H1 (cell line): ENCODE results near the gene GRM4. TPM values are rescaled to one million over a fixed set of nuclear protein-coding genes. Genes with fewer than 3 reads are reported as not detected.

Source experiments
- CTCF ChIA-PET: fragments of 300-600 bp; sonication (Branson Sonifier 250); formaldehyde crosslinking; loops from one replicate; lab custom pipeline; 2021; ENCODE audit not compliant: partially characterized antibody; lab: Charles Lee
- POLR2A ChIA-PET: fragments of 300-600 bp; sonication (Branson Sonifier 250); formaldehyde crosslinking; loops from one replicate; lab custom pipeline; 2021; ENCODE audit warnings: inconsistent platforms; ENCODE audit not compliant: partially characterized antibody; lab: Charles Lee
- DNase-seq, 2 experiments: peaks; one replicate each; pipeline versions ENCODE4 v3.0.0 to v3.0.0-alpha.2; 2010 to 2022; ENCODE audit warnings: low spot score in 2 of 2, low read depth in 1 of 2, mixed read lengths in 1 of 2
- FAIRE-seq: peaks from 2 replicates; lab custom pipeline; 2011; peaks lifted over from hg19 to GRCh38; lab: Jason Lieb, UNC
- H2AFZ ChIP-seq: 2 replicates; pipeline ENCODE4 v1.8.1; 2012; ENCODE audit warnings: low read length, inconsistent platforms
- H2AK5ac ChIP-seq: 2 replicates; pipeline ENCODE4 v1.6.1; 2013; ENCODE audit warnings: low read depth, low read length
- H2BK120ac ChIP-seq: replicated peaks from 2 replicates; pipeline ENCODE3; 2013; ENCODE audit warnings: low read depth, low read length, inconsistent platforms
- H2BK12ac ChIP-seq: 2 replicates; pipeline ENCODE4 v1.6.1; 2013; ENCODE audit warnings: low read depth, low read length
- H2BK15ac ChIP-seq: 2 replicates; pipeline ENCODE4 v1.6.1; 2013; ENCODE audit warnings: low read length
- H2BK20ac ChIP-seq: 2 replicates; pipeline ENCODE4 v1.6.1; 2013; ENCODE audit warnings: low read length
- H2BK5ac ChIP-seq: 2 replicates; pipeline ENCODE4 v1.6.1; 2013; ENCODE audit warnings: low read depth, low read length
- H3K14ac ChIP-seq: 2 replicates; pipeline ENCODE4 v1.6.1; 2013; ENCODE audit warnings: inconsistent platforms; ENCODE audit not compliant: insufficient read length
- H3K18ac ChIP-seq: 2 replicates; pipeline ENCODE4 v1.6.1; 2013; ENCODE audit warnings: low read length; ENCODE audit errors: extremely low read depth
- H3K23ac ChIP-seq: 2 replicates; pipeline ENCODE4 v1.6.1; 2013; ENCODE audit warnings: inconsistent platforms; ENCODE audit not compliant: insufficient read length
- H3K23me2 ChIP-seq: 2 replicates; pipeline ENCODE4 v1.6.1; 2013; ENCODE audit warnings: low read depth, low read length
- H3K27ac ChIP-seq: 2 replicates; pipeline ENCODE4 v1.6.1; 2011; ENCODE audit warnings: low read depth, low read length, inconsistent platforms
- H3K27me3 ChIP-seq, 4 experiments: replicated peaks in 1 of 4; 1 replicate in 1 of 4; 2 replicates in 3 of 4; pipeline versions ENCODE4 v1.6.1 to v1.8.1; 2011 to 2013; ENCODE audit warnings: low read length in 3 of 4, mild to moderate bottlenecking in 3 of 4, inconsistent platforms in 2 of 4, mixed read lengths in 2 of 4, moderate library complexity in 1 of 4; ENCODE audit not compliant: control insufficient read depth in 3 of 4, insufficient read depth in 3 of 4; ENCODE audit errors: extremely low read depth in 1 of 4
- H3K36me3 ChIP-seq, 4 experiments: 2 replicates each; pipeline versions ENCODE4 v1.6.1 to v1.8.1; 2011 to 2013; ENCODE audit warnings: mild to moderate bottlenecking in 4 of 4, low read length in 3 of 4, moderate library complexity in 2 of 4, control low read depth in 1 of 4, inconsistent platforms in 1 of 4; ENCODE audit not compliant: insufficient read depth in 4 of 4, control insufficient read depth in 2 of 4
- H3K4ac ChIP-seq: replicated peaks from 2 replicates; pipeline ENCODE3; 2013; ENCODE audit warnings: low read length, low read depth, mixed read lengths, inconsistent platforms; ENCODE audit not compliant: insufficient read length
- H3K4me1 ChIP-seq, 4 experiments: replicated peaks in 1 of 4; 1 replicate in 1 of 4; 2 replicates in 3 of 4; pipeline versions ENCODE4 v1.6.1 to v1.8.1; 2011 to 2013; ENCODE audit warnings: low read length in 3 of 4, inconsistent platforms in 2 of 4, mixed read lengths in 1 of 4; ENCODE audit not compliant: insufficient read depth in 4 of 4, control insufficient read depth in 3 of 4
- H3K4me2 ChIP-seq, 2 experiments: 2 replicates each; pipeline versions ENCODE4 v1.6.1 to v1.8.1; 2011 to 2013; ENCODE audit warnings: low read depth in 2 of 2, low read length in 2 of 2, control low read depth in 1 of 2, inconsistent platforms in 1 of 2, mild to moderate bottlenecking in 1 of 2; ENCODE audit not compliant: insufficient read depth in 1 of 2
- H3K4me3 ChIP-seq, 4 experiments: fragments of 200-600, 300-600 bp in 1 of 4; sonication (generic), shearing (Covaris generic), sonication (Bioruptor Twin) in 1 of 4; 2 replicates each; pipeline versions ENCODE4 v1.5.1 to v1.8.1; 2011 to 2016; ENCODE audit warnings: low read length in 4 of 4, low read depth in 3 of 4, control low read depth in 2 of 4, inconsistent platforms in 2 of 4, mild to moderate bottlenecking in 2 of 4, mixed read lengths in 1 of 4, moderate library complexity in 1 of 4; ENCODE audit not compliant: insufficient read depth in 2 of 4; ENCODE audit errors: extremely low read depth in 1 of 4
- H3K56ac ChIP-seq: replicated peaks from 2 replicates; pipeline ENCODE3; 2013; ENCODE audit warnings: low read depth, mild to moderate bottlenecking, mixed read lengths, low read length, inconsistent platforms; ENCODE audit not compliant: insufficient read length
- H3K79me1 ChIP-seq: 2 replicates; pipeline ENCODE4 v1.6.1; 2013; ENCODE audit warnings: low read depth, low read length, control low read depth
- H3K79me2 ChIP-seq, 2 experiments: 2 replicates each; pipeline versions ENCODE4 v1.6.1 to v1.8.1; 2012 to 2013; ENCODE audit warnings: low read length in 2 of 2, mild to moderate bottlenecking in 2 of 2, inconsistent platforms in 1 of 2; ENCODE audit not compliant: insufficient read depth in 2 of 2, control insufficient read depth in 1 of 2
- H3K9ac ChIP-seq, 4 experiments: replicated peaks in 1 of 4; 1 replicate in 1 of 4; 2 replicates in 3 of 4; pipeline versions ENCODE4 v1.6.1 to v1.8.1; 2011 to 2013; ENCODE audit warnings: low read depth in 3 of 4, low read length in 3 of 4, control low read depth in 2 of 4, mild to moderate bottlenecking in 2 of 4, moderate library complexity in 2 of 4, inconsistent platforms in 1 of 4; ENCODE audit errors: extremely low read depth in 1 of 4
- H3K9me3 ChIP-seq, 2 experiments: 2 replicates each; pipeline versions ENCODE4 v1.6.1 to v1.8.1; 2012 to 2013; ENCODE audit warnings: mild to moderate bottlenecking in 2 of 2, moderate library complexity in 2 of 2, control low read depth in 1 of 2, inconsistent platforms in 1 of 2, low read depth in 1 of 2, low read length in 1 of 2, mixed read lengths in 1 of 2; ENCODE audit not compliant: insufficient read depth in 2 of 2
- H4K20me1 ChIP-seq, 2 experiments: replicated peaks in 1 of 2; 2 replicates each; pipeline versions ENCODE3 to v1.8.1; 2011 to 2013; ENCODE audit warnings: inconsistent platforms in 2 of 2, low read length in 2 of 2, mild to moderate bottlenecking in 1 of 2; ENCODE audit not compliant: insufficient read depth in 2 of 2, control insufficient read depth in 1 of 2
- H4K5ac ChIP-seq: 2 replicates; pipeline ENCODE4 v1.6.1; 2013; ENCODE audit warnings: low read length, low read depth, mixed read lengths, inconsistent platforms; ENCODE audit not compliant: insufficient read length
- H4K8ac ChIP-seq: 2 replicates; pipeline ENCODE4 v1.8.0; 2013; ENCODE audit warnings: mild to moderate bottlenecking, moderate library complexity, low read length, inconsistent platforms; ENCODE audit not compliant: insufficient read depth; ENCODE audit errors: extremely low read depth
- H4K91ac ChIP-seq: replicated peaks from 2 replicates; pipeline ENCODE3; 2013; ENCODE audit warnings: low read length, mixed read lengths, inconsistent platforms; ENCODE audit not compliant: insufficient read length
- CHD1 ChIP-seq: IDR thresholded peaks from 2 replicates; pipeline ENCODE4 v1.6.1; 2012; ENCODE audit warnings: low read depth, low read length, improper control_type of control experiment
- CREB1 ChIP-seq: IDR thresholded peaks from 2 replicates; pipeline ENCODE4 v1.6.1; 2012; ENCODE audit warnings: inconsistent platforms
- SAP30 ChIP-seq: fragments of 300-600 bp; sonication (generic); IDR thresholded peaks from 2 replicates; pipeline ENCODE4 v1.7.1; 2012; ENCODE audit warnings: low read length, moderate library complexity, mild to moderate bottlenecking, inconsistent platforms; ENCODE audit not compliant: insufficient read depth, insufficient replicate concordance
- TAF1 ChIP-seq: IDR thresholded peaks from 2 replicates; pipeline ENCODE4 v1.6.1; 2011; ENCODE audit warnings: mild to moderate bottlenecking, low read depth, low read length
- WGBS, 2 experiments: shearing (Covaris generic) in 1 of 2; methylation state at CpG; one replicate each; pipeline versions ENCODE4 v1.1.6 to v1.1.7; 2013 to 2015; ENCODE audit warnings: low lambda C conversion rate in 2 of 2, mixed read lengths in 2 of 2, inconsistent platforms in 1 of 2, low coverage in 1 of 2, missing lambda C conversion rate in 1 of 2; ENCODE audit not compliant: insufficient replicate concordance in 2 of 2, insufficient coverage in 1 of 2, insufficient read length in 1 of 2; ENCODE audit errors: extremely low coverage in 1 of 2, missing lambda C conversion rate in 1 of 2; 5-methylcytosine and 5-hydroxymethylcytosine counted together
- polyA plus RNA-seq, 7 experiments: library from polyadenylated mRNA; depleted of rRNA in 3 of 7; stranded (reverse) in 5 of 7; unstranded in 2 of 7; fragments of >200 nt in 5 of 7; fragments of 200-250 nt in 2 of 7; gene quantifications; 1 replicate in 5 of 7; 2 replicates in 1 of 7; 4 replicates in 1 of 7; pipeline versions ENCODE4 v1.2.1 to v1.2.3, GENCODE V29; 2011 to 2013; ENCODE audit warnings: missing spikeins in 2 of 7, mixed read lengths in 2 of 7
- total RNA-seq: library from RNA; stranded (reverse); fragmentation: NEBNext Ultra II Directional; extraction: Animal tissue kit (Norgen Biotek cat#: 25700); gene quantifications from 2 replicates; pipeline ENCODE4 v1.2.1, GENCODE V29; 2021

The GRM4 gene
- total and polyA plus RNA-seq, 2 of the 8 experiments (the other 6 are each of a cell fraction or from before 2014, with no cell fraction given) = 19.6 to 21.5 TPM

DNA sequence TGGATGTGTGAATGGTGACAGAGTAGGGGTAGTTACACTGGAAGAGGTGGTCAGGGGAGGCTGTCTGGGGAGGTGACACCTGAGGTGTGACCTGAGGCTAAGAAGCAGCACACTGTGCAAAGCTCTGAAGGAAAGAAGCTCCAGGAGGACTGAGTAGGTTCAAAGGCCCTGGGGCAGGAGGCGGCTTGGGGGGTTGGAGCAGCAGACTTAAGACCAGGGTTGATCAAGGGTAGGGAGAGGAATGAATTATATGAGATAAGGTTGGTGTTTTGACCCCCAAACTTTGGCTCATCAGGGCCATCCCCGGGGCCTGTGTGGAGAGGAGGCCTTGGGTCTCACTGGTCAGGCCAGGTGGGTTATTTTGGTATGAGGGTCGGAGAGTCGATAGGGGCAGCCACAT is 166.1 kb downstream of the GRM4 start:
- Histone ChIP-seq H3K27me3 (peaks cover 5 to 14% (median 12%) of the 10 kb centered on the region in 4 experiments), H3K14ac (no peak overlapping the region), H2BK12ac (no peak overlapping the region), H2BK120ac (no peak overlapping the region), H4K8ac (no peak overlapping the region), H3K56ac (no peak overlapping the region), H3K79me1 (no peaks in the 10 kb centered on the region), H3K79me2 (no peaks in the 10 kb centered on the region), H3K23ac (no peak overlapping the region), H2BK5ac (no peak overlapping the region), H4K20me1 (peaks cover 0 to 2% of the 10 kb centered on the region in 2 experiments), H4K5ac (no peak overlapping the region), H3K18ac (no peak overlapping the region), H4K91ac (no peak overlapping the region), H2AK5ac (no peak overlapping the region), H3K9ac (no peak overlapping the region), H2AFZ (no peak overlapping the region), H2BK15ac (no peak overlapping the region), H3K9me3 (no peaks in the 10 kb centered on the region), H3K4me2 (no peak overlapping the region), H3K36me3 (no peaks in the 10 kb centered on the region), H3K23me2 (no peaks in the 10 kb centered on the region; the same call in 1 of the 2 replicates), H2BK20ac (no peak overlapping the region), H3K4me1 (peaks cover 0 to 6% (median 2%) of the 10 kb centered on the region in 4 experiments; a peak in 4 of 7 replicates), H3K4me3 (no peak overlapping the region), H3K4ac (no peak overlapping the region), H3K27ac (no peak overlapping the region)
- CTCF ChIA-PET = interaction anchor here (0.9 to 11.9 kb wide), 14 partner anchors 10 to 436 kb away, joined by 3 to 98 read pairs (median 3); no protein-coding TSS in a partner anchor
- no peak for FAIRE-seq
- POLR2A ChIA-PET = interaction anchor here (0.9 to 1.7 kb wide), 2 partner anchors 9 to 33 kb away, joined by 3 read pairs; no protein-coding TSS in a partner anchor
- no peak for TF ChIP-seq TAF1
- no peak for TF ChIP-seq SAP30
- no peak for TF ChIP-seq CHD1
- no peak for TF ChIP-seq CREB1
- DNase-seq = peak in 1 of 2 experiments; percentile 31
- 67% methylated on average over 4 of the region's 4 CpGs; no CpG with 5 or more reads in 1 of the 2 experiments for WGBS, 2 experiments
